ENCODE results near the gene KLHL22.

DNA sequence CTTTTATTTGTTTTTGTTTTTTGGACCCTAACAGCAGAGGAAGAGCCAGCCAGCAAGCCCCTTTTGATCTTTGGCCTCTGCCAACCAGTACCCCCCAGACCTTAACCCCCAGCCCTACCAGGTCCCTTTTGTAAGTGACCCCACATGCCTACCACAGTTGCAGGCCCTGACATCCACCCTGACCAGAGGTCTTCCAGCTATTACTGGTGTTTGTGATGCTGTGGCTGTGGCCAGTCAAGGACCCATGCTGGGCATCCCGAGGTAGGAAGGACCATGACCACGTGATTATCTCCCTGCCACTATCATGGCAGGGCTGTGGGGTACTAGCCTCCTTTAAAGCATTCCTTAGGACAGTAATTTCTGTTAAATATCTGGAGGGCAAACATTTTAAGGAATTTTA, 20.8 kb upstream of the KLHL22 start:
- TF ChIP-seq, protein P1, sequence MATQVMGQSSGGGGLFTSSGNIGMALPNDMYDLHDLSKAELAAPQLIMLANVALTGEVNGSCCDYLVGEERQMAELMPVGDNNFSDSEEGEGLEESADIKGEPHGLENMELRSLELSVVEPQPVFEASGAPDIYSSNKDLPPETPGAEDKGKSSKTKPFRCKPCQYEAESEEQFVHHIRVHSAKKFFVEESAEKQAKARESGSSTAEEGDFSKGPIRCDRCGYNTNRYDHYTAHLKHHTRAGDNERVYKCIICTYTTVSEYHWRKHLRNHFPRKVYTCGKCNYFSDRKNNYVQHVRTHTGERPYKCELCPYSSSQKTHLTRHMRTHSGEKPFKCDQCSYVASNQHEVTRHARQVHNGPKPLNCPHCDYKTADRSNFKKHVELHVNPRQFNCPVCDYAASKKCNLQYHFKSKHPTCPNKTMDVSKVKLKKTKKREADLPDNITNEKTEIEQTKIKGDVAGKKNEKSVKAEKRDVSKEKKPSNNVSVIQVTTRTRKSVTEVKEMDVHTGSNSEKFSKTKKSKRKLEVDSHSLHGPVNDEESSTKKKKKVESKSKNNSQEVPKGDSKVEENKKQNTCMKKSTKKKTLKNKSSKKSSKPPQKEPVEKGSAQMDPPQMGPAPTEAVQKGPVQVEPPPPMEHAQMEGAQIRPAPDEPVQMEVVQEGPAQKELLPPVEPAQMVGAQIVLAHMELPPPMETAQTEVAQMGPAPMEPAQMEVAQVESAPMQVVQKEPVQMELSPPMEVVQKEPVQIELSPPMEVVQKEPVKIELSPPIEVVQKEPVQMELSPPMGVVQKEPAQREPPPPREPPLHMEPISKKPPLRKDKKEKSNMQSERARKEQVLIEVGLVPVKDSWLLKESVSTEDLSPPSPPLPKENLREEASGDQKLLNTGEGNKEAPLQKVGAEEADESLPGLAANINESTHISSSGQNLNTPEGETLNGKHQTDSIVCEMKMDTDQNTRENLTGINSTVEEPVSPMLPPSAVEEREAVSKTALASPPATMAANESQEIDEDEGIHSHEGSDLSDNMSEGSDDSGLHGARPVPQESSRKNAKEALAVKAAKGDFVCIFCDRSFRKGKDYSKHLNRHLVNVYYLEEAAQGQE (IDR thresholded peaks at IDR 0.05): no peak
- TF ChIP-seq, protein P2, sequence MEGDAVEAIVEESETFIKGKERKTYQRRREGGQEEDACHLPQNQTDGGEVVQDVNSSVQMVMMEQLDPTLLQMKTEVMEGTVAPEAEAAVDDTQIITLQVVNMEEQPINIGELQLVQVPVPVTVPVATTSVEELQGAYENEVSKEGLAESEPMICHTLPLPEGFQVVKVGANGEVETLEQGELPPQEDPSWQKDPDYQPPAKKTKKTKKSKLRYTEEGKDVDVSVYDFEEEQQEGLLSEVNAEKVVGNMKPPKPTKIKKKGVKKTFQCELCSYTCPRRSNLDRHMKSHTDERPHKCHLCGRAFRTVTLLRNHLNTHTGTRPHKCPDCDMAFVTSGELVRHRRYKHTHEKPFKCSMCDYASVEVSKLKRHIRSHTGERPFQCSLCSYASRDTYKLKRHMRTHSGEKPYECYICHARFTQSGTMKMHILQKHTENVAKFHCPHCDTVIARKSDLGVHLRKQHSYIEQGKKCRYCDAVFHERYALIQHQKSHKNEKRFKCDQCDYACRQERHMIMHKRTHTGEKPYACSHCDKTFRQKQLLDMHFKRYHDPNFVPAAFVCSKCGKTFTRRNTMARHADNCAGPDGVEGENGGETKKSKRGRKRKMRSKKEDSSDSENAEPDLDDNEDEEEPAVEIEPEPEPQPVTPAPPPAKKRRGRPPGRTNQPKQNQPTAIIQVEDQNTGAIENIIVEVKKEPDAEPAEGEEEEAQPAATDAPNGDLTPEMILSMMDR (IDR thresholded peaks at IDR 0.05; ENCODE audit: low read depth, low read length, missing input control): no peak
- TF ChIP-seq TAF1 (conservative IDR thresholded peaks at IDR 0.05): no peak
- no peak for TF ChIP-seq MAX (IDR thresholded peaks at IDR 0.05)
- no peak for TF ChIP-seq SP1 (IDR thresholded peaks at IDR 0.05)
- no peak for TF ChIP-seq GABPA (IDR thresholded peaks at IDR 0.05 in 1 of 2, conservative IDR thresholded peaks at IDR 0.05 in 1 of 2)
- TF ChIP-seq RAD21 (IDR thresholded peaks at IDR 0.05): no peak
- no peak for TF ChIP-seq YY1 (IDR thresholded peaks at IDR 0.05)
- TF ChIP-seq EGR1 (IDR thresholded peaks at IDR 0.05; ENCODE audit: low read depth in 2 of 2): no peak

Data from liver (tissue), 3 donors.